ENCODE data around the gene PAAF1.

The PAAF1 gene

DNA sequence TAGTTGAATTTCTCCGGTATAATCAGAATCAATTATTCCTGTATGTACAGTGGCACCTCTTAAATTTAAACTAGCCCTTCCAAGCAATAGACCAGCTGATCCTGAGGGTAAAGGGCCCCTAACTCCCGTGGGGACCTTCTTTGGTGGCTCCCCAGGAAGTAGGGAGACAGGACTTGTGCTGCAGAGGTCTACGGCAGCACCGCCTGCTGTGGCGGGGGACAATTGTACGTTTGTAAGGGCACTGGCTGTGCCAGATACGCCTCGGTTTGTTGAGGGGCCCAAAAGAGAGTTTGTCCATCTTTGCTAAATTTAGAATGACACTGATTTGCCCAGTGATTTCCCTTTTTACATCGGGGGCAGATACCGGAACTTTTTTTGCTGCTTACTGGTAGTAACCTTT, 68.1 kb downstream of the PAAF1 start:
- DNase-seq (ENCODE audit: low read depth in 2 of 2) = no peak

DNA sequence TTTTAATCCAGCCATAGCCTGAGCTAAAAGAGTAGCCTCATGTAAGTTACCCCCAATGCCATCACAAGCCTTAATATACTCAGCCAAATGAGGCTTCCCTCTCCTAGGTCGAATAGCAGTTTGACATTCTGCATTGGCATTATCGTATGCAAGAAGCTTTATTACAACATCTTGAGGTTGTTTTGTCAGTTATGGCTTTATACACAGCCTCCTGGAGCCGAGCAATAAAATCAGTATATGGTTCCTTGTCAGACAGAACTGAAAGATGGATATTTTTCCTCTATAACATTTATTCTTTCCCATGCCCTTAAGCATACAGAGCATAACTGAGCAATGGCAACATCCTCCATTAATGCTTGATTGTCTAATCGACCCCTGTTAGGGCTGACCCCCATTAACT, 68.6 kb downstream of the PAAF1 start:
- no peak for DNase-seq (ENCODE audit: low read depth in 2 of 2)

DNA sequence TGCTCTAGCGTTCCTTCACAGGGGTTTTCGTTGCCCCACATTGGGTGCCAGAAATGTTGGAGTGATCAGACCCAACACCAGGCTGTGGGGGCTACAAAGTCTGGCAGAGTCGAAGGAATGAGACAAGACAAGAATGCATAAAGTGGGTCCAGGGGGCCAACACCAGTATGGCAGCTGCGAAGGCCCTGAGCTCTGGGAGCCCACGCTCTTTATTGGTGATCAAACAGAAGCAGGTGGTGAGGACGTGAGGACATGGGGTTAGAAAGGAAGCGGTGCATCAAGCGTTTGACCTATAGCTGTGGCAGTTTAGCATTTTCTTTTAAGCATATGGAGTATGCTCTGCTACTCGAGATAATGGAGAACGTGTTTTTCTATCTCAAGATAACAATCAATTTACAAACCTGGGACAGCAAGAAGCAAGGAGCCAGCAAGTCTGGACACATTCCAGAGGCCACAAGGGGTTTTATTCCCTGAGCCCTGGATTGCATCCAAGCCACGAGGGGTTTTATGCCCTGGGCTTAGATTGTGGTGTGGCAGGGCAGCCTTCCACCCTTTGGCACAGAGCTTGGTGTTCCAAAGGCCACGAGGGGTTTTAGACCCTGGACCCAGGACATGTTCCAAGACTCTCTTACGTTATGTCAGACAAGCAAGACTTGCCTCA, 70.1 kb downstream of the PAAF1 start:
- DNase-seq (ENCODE audit: low read depth in 2 of 2) = no peak

- DNase-seq (ENCODE audit: low read depth in 2 of 2) = no peak
These were observed 72.4 kb downstream of the PAAF1 start for GRCh38 chr11:73949246-73949645.

DNA sequence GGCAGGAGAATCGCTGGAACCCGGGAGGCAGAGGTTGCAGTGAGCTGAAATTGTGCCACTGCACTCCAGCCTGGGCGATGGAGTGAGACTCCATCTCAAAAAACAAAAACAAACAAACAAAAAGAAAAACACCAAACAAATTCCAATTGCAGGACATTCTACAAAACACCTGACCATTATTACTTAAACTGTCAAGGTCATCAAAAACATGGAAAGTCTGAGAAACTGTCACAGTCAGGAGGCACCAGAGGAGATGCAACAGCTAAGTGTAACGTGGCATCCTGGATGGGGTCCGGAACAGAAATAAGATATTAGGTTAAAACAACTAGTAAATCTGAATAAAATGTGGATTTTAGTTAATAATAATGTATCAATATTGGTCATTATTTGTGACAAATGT, 73.1 kb downstream of the PAAF1 start:
- DNase-seq (ENCODE audit: low read depth in 2 of 2) = no peak

DNA sequence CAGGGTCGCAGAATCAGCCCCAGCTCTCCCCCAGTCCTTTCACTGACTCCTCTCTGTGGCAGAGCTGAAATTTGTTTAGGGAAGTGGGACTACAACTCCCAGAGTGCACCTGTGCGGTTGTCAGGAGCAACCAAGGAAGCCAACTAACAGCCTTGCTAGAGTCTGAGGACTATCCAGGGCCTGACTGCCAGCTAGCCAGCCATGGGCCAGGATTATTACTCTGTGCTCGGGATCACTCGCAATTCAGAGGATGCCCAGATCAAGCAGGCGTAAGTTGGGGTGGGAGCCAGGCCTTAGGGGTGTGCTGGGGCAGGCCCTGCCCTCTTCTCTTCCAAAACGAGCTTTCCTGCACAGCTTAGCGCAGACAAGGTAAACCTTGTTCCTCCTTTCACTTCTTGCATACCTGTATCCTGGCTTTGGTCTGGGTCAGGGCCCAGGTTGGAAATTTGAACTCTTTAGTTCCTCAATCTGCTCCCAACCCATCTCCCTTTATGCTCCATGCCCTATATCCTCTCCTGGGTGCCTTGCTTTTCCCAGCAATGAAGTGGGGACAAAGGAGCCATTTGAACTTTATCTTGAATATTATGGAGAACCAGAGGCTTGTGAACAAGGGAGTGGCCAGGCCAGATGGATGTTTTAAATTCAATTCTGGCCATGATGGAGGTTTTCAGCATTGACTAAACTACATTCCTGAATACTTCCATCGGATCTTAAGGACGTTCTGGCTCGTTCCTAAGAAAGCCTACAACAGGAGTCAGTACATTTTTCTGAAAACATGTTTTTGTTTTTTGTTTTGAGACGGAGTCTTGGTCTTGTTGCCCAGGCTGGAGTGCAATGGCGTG, 74.3 kb downstream of the PAAF1 start, which contains the start of gene DNAJB13:
TSS of gene DNAJB13 (plus strand) at position 158 of the 842 bp plus-strand sequence. CDS start at position 202, 44 bp downstream.
- no peak for DNase-seq (ENCODE audit: low read depth in 2 of 2)

GRCh38 chr11:73951797-73952196, 75.0 kb downstream of the PAAF1 start:
- no peak for DNase-seq (ENCODE audit: low read depth in 2 of 2)

DNA sequence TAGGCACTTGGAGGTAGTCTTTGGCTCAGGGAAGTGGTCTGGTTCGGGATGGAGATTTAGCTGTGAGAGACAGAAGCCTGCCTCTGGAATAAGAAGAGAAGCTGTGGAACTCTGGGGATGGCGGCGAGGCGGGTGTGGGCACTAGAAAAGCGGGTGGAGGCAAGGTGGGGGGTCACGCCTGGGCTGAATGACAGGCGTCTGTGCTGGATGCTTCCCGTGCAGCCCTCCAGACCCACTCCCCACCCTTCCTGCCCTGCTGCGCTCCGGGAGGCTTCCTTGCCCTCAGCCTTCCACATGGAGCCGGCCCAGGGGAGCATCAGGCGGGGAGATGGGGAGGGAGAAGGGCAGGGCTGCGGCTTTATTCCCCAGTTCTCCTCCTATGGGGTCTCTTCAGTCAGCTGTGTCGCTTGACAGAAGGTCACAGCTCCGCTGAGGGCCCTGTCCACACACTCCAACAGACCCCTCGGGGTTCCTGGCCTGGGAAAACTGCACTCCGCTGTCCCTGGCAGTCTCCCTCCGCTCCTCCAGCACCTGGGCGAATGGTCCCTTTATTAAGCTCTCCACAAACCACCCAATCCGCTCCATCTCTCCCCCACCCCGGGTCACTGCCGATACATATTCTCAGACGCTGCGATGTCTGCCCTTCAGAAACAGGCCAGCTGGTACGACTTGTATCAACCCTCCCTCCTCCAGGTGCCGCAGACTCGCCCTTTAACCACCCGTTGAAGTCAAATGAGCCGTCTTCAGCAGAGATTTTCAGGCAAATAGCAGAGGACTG, 80.3 kb downstream of the PAAF1 start:
- no peak for DNase-seq (ENCODE audit: low read depth in 2 of 2)

DNA sequence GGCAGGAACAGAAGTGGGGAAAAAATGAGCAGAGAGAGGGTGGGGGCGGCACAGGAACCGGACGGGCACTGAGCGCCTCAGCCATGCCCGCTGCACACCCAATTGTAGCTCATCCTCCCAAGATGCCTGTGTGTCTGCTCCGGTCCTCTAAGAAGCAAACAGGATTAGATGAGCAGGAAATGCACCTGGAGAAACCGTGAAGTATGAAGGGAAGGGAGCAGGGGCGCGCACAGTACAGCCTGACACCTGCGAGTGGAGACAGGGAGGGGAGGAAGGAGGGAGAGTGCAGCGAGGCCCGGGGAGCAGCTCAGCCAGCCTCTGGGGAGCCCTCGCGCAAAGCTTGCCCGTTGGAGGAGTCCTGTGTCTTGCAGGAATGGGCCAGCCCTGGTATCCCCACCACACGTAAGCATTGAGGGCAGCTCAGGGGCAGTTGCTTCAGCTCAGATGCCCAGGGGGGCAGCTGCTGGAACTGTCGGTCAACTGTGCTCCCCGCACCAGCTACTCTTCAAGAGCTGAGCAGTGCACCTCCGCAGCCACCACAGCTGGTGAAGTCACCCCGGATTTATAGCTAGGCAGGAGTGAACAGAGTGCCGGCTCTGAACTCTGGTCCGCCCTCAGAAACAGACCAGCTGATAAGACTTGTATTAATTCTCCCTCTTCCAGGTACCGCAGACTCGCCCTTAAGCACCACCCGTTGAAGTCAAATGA, 81.0 kb downstream of the PAAF1 start:
- DNase-seq (ENCODE audit: low read depth in 2 of 2) = no peak

- DNase-seq (ENCODE audit: low read depth in 2 of 2) = no peak
These were observed 81.8 kb downstream of the PAAF1 start for GRCh38 chr11:73958521-73959141.

DNA sequence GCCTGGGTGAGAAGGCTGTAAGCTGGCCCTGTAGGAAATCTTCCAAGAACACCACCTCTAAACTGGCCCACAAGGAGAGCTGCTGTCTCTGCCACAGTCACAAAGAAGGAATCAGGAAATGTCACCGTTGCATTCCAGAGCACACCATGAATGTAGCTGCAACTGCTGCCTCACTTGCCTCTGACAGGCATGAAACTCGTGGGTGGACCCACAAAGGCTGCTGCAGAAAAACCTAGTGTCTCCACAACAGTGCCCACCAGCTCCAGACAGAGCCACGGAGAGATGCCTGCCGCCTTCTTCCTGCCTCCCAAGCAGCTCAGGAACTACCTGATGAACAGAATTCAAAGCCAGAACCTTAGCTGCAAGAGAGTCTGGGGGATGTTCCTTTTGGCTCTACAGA, 84.5 kb downstream of the PAAF1 start:
- no peak for DNase-seq (ENCODE audit: low read depth in 2 of 2)

- no peak for DNase-seq (ENCODE audit: low read depth in 2 of 2)
These were observed 85.4 kb downstream of the PAAF1 start for GRCh38 chr11:73962101-73962705.

DNA sequence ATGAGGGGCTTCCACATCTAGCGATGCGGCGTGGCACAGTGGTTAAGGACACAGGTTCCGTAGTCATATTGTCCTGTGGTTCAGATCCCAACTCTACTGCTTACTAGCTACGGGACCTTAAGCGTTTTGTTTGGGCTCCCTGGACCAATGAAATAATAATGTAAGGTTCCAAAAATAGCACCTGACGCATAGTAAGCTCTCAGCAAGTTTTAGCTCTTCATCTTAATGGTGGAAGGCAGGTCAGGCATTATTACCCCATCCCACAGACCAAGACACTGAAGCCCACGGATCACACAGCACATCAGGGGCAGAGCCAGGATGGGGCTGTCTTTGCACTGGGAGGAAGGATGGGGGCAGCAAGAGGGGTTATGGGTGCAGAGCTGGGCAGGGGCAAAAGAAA, 87.1 kb downstream of the PAAF1 start:
- DNase-seq (ENCODE audit: low read depth in 2 of 2) = no peak

GRCh38 chr11:73965076-73965763, 88.4 kb downstream of the PAAF1 start:
- DNase-seq (ENCODE audit: low read depth in 2 of 2) = no peak

DNA sequence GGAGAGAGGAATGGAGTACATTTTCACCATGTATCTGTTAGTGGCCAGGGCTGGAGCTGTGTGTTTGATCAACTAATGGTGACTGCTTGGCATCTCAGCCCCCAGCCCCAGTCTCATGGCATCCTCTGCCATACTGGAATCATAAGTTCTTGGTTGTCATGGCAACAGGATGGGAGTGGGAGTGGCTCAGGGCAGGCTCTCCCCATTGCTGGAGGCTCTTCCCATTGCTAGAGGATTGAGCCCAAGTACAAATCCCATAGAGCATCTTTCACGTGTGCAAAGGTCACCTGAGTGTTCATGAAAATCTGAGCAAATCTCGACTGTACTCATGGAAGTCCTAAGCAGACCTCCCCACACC, 88.9 kb downstream of the PAAF1 start:
- DNase-seq (ENCODE audit: low read depth in 2 of 2) = no peak

DNA sequence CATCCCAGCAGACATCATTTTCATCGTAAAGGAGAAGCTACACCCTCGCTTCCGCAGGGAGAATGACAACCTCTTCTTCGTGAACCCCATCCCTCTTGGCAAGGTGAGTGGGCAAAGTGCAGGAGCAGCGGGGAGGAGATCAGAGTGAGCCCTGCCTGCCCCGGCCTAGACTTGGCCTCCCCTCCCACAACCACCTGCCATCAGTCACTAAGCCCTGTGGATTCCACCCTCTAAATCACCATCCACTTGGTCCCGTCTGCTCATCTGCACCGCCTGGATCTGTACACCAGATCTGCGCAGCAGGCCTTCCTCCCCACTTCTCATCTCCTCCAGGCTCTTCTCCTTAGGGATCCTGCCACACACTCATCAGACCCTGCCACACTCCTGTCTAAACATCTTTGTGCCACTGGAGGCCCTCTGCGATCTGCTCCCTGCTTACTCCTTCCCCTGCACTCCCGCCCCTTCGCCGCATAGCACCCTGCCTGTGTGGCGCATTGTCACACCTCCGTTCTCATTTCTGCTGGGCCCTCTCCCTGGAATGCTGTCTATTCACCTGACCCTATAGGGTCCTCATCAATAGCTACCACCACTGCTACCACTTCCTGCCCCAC, 91.7 kb downstream of the PAAF1 start:
- DNase-seq (ENCODE audit: low read depth in 2 of 2) = no peak

GRCh38 chr11:73969091-73969490, 92.3 kb downstream of the PAAF1 start:
- DNase-seq (ENCODE audit: low read depth in 2 of 2) = no peak

- no peak for DNase-seq (ENCODE audit: low read depth in 2 of 2)
These were observed 93.4 kb downstream of the PAAF1 start for GRCh38 chr11:73969991-73970800.

DNA sequence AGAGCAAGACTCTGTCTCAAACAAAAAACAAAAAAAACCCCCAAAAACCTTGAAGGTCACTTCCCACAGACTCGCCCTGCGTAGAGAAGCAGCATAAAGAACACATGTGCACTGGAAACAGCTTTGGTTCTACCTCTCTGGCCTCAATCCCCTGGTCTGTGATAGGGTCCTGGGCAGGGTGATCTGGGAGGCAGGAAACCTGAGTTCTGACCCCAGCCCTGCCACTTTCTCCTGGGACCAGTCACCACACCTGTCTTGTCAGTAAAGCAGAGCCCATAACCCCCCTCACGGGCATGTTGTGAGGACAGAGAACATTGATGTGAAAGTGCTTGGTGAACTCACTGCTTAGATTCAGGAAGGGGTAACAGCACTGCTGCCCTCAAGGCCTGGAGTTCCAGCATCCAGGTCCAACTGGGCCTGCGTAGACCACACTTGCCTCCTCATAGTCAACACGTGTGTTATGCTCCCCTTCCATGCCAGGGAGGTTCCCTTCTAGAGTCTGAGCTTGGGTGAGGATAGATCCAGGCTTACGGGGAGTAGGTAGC, 94.4 kb downstream of the PAAF1 start:
- DNase-seq (ENCODE audit: low read depth in 2 of 2) = no peak
